Caco-2 (cell line): Measurements from ENCODE around the gene HSPH1. TPM values are rescaled to one million over a fixed set of nuclear protein-coding genes. Genes with fewer than 3 reads are reported as not detected.

Experiments
- BruUV-seq: library from RNA; stranded (reverse); fragments of 400-500 nt; replicated peaks from 2 replicates; lab custom pipeline; 2021; lab: Mats Ljungman, UMichigan
- CTCF ChIA-PET: fragments of 300-600 bp; sonication (Branson Sonifier 250); formaldehyde crosslinking; loops from one replicate; lab custom pipeline; 2022; ENCODE audit warnings: antibody characterized with exemption; lab: Charles Lee
- POLR2A ChIA-PET: fragments of 300-600 bp; sonication (Branson Sonifier 250); formaldehyde crosslinking; loops from one replicate; lab custom pipeline; 2022; ENCODE audit warnings: antibody characterized with exemption; lab: Charles Lee
- DNase-seq, 2 experiments: peaks; one replicate each; pipeline versions ENCODE4 v3.0.0 to v3.0.0-alpha.2; 2020 to 2022
- H3K27me3 ChIP-seq: replicated peaks from 2 replicates; pipeline ENCODE4 v1.6.0; 2011; ENCODE audit warnings: low read length; ENCODE audit not compliant: control insufficient read depth, insufficient read depth
- H3K36me3 ChIP-seq: 2 replicates; pipeline ENCODE4 v1.5.1; 2011; ENCODE audit warnings: low read length; ENCODE audit not compliant: control insufficient read depth, insufficient read depth
- H3K4me1 ChIP-seq: fragments of 250-450 bp; sonication (Bioruptor Pico); 2 replicates; pipeline ENCODE4 v1.5.1; 2020; ENCODE audit warnings: mild to moderate bottlenecking
- H3K4me3 ChIP-seq: 2 replicates; pipeline ENCODE4 v1.5.1; 2011; ENCODE audit warnings: low read depth, mild to moderate bottlenecking, control low read depth, low read length
- H3K9me3 ChIP-seq: fragments of 250-450 bp; sonication (Bioruptor Pico); 2 replicates; pipeline ENCODE4 v1.5.1; 2020; ENCODE audit warnings: mild to moderate bottlenecking, moderate library complexity
- H3K27ac Mint-ChIP-seq: one replicate; pipeline ENCODE4 v1.8.0; 2022; ENCODE audit warnings: mixed read lengths; ENCODE audit not compliant: unreplicated experiment
- H3K27me3 Mint-ChIP-seq: one replicate; pipeline ENCODE4 v1.8.0; 2022; ENCODE audit warnings: mixed read lengths; ENCODE audit not compliant: insufficient read depth, unreplicated experiment
- H3K36me3 Mint-ChIP-seq: one replicate; pipeline ENCODE4 v1.8.0; 2022; ENCODE audit warnings: mild to moderate bottlenecking, mixed read lengths; ENCODE audit not compliant: insufficient read depth, unreplicated experiment
- H3K4me1 Mint-ChIP-seq: one replicate; pipeline ENCODE4 v1.8.0; 2022; ENCODE audit warnings: low read depth, mixed read lengths; ENCODE audit not compliant: unreplicated experiment
- H3K4me3 Mint-ChIP-seq: one replicate; pipeline ENCODE4 v1.8.0; 2022; ENCODE audit warnings: mild to moderate bottlenecking, moderate library complexity, mixed read lengths; ENCODE audit not compliant: unreplicated experiment
- H3K9me3 Mint-ChIP-seq: one replicate; pipeline ENCODE4 v1.8.0; 2022; ENCODE audit warnings: mixed read lengths; ENCODE audit not compliant: unreplicated experiment
- intact Hi-C: fragments of 100-400 bp; cut with micrococcal nuclease; formaldehyde crosslinking; loops from one replicate; pipeline ENCODE4 v1.10.0; 2022; ENCODE audit not compliant: unreplicated experiment
- total RNA-seq: library from RNA; stranded (reverse); gene quantifications from 2 replicates; pipeline ENCODE4 v1.2.3, GENCODE V29; 2022
- TF ChIP-seq, protein P1 (sequence below), 2 experiments: fragments of 200-600 bp in 1 of 2; IDR thresholded peaks; 1 replicate in 1 of 2; 2 replicates in 1 of 2; pipeline versions ENCODE4 v1.5.1 to v1.8.0; 2011 to 2022; ENCODE audit warnings: antibody characterized with exemption in 1 of 2, control low read depth in 1 of 2, inconsistent platforms in 1 of 2, low read depth in 1 of 2, low read length in 1 of 2, mild to moderate bottlenecking in 1 of 2, moderate library complexity in 1 of 2; ENCODE audit not compliant: insufficient read depth in 1 of 2, severe bottlenecking in 1 of 2, unreplicated experiment in 1 of 2

HSPH1 gene
- total RNA-seq, 1 experiment from 2014 or later, result 141 TPM

DNA sequence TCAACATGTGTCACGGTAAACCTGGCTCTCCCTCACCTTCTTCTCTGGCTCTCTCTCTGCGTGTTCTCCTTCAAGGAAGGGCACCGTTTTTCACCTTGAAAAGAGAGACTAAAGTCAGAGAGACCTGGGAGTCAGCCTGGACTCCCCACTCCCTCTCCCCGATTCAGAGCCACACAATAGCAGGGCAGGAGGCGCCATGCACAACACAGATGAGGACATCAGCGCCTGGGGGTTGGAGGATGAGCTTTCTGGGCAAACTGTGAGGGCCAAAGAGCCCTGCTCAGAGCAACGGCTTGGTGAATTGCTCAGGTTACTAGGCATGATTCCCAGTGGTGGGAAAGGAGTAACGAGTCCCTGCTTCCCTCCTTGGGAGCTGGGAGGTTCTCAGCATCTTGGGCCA is 32.3 kb downstream of the HSPH1 start:
- Mint-ChIP-seq H3K9me3 (no peaks in the 10 kb centered on the region), H3K27ac (no peak overlapping the region), H3K27me3 (peaks cover under 1% of the 10 kb centered on the region), H3K36me3 (peaks cover 19% of the 10 kb centered on the region), H3K4me3 (no peak overlapping the region), H3K4me1 (no peaks in the 10 kb centered on the region)
- H3K9me3 ChIP-seq, result no peaks in the 10 kb centered on the region
- no peak for DNase-seq
- H3K4me1 ChIP-seq, result no peaks in the 10 kb centered on the region
- H3K36me3 ChIP-seq, result no peaks in the 10 kb centered on the region
- no TSS peak for BruUV-seq
- TF ChIP-seq, protein P1, sequence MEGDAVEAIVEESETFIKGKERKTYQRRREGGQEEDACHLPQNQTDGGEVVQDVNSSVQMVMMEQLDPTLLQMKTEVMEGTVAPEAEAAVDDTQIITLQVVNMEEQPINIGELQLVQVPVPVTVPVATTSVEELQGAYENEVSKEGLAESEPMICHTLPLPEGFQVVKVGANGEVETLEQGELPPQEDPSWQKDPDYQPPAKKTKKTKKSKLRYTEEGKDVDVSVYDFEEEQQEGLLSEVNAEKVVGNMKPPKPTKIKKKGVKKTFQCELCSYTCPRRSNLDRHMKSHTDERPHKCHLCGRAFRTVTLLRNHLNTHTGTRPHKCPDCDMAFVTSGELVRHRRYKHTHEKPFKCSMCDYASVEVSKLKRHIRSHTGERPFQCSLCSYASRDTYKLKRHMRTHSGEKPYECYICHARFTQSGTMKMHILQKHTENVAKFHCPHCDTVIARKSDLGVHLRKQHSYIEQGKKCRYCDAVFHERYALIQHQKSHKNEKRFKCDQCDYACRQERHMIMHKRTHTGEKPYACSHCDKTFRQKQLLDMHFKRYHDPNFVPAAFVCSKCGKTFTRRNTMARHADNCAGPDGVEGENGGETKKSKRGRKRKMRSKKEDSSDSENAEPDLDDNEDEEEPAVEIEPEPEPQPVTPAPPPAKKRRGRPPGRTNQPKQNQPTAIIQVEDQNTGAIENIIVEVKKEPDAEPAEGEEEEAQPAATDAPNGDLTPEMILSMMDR (IDR thresholded peaks at IDR 0.05; ENCODE audit: insufficient read depth in 1 of 2, low read depth in 1 of 2, low read length in 1 of 2, severe bottlenecking in 1 of 2, unreplicated experiment in 1 of 2), result no peak
- intact Hi-C loops, result no loop called here
- ChIA-PET POLR2A (no interaction called here), CTCF (no interaction called here)
- H3K27me3 ChIP-seq, result no peaks in the 10 kb centered on the region
- H3K4me3 ChIP-seq, result no peak overlapping the region

DNA sequence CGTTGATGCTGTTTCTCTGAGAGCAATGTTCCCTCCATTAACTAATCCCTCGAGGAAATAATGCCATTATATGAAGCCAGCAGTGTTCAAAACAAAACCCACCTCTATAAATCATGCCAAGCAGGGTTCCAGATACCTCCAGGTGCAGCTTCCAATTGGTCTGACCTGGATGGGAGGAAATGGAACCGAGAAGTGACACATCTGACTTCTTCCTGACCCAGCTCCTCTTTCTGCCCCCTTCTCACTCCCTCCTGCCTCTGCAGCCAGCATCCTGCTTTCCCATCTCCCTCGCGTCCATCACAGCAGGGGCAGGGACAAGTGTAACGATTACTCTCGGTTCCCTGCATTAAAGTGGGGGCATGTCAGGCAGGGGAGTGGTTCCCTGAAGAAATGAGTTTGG is 37.5 kb downstream of the HSPH1 start:
- CTCF ChIA-PET, result no interaction called here
- Histone ChIP-seq H3K9me3 (no peaks in the 10 kb centered on the region), H3K27me3 (no peaks in the 10 kb centered on the region; the same call in 1 of the 2 replicates), H3K36me3 (no peaks in the 10 kb centered on the region), H3K4me3 (no peak overlapping the region), H3K4me1 (no peaks in the 10 kb centered on the region)
- no peaks in the 10 kb centered on the region for H3K36me3 Mint-ChIP-seq
- no peak for DNase-seq
- no peaks in the 10 kb centered on the region for H3K9me3 Mint-ChIP-seq
- POLR2A ChIA-PET, result interaction anchor here (0.7 kb wide), 1 partner anchor 602 kb away, joined by 3 read pairs; no protein-coding TSS in a partner anchor
- H3K4me1 Mint-ChIP-seq, result no peaks in the 10 kb centered on the region
- H3K4me3 Mint-ChIP-seq, result no peak overlapping the region
- H3K27ac Mint-ChIP-seq, result no peak overlapping the region
- intact Hi-C loops, result no loop called here
- TF ChIP-seq, protein P1 (IDR thresholded peaks at IDR 0.05; ENCODE audit: insufficient read depth in 1 of 2, low read depth in 1 of 2, low read length in 1 of 2, severe bottlenecking in 1 of 2, unreplicated experiment in 1 of 2), result no peak
- peaks cover 13% of the 10 kb centered on the region for H3K27me3 Mint-ChIP-seq
- BruUV-seq, result no TSS peak

DNA sequence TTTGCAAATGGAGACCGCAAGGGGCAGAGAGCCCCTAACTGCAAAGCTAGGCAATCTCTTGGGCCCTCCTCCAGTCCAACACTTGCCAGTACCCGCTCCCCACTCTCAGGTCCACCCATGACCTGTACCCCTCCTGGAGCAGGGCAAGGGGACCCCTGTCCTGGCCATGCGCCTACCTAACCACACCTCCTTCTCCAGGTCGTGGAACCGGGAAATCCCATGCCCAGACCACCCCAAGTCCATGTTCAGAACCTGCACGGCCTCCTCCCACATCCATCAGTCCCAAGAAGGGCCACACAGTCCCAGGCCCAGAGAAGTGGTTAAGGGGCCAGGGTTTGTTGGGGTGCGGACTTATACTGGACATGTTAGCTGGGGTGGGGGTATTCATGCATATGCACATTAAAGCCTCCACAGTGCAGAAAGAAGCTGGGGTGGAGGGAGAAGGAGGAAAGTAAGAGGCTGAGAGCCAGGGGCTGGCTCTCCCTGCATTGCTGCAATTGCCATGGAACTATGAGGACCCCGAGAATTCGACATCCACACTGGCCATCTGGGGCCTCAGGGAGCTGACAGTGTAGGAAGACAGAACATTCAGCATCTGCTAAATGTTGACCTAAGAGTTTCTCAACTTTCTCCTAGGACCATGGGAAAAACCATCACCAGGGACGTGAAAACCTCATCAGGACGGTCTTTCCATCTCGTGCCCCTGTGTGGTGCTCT is 39.0 kb downstream of the HSPH1 start:
- Mint-ChIP-seq H3K4me3 (no peak overlapping the region), H3K27ac (no peak overlapping the region), H3K36me3 (no peaks in the 10 kb centered on the region), H3K27me3 (peaks cover 15% of the 10 kb centered on the region), H3K4me1 (no peaks in the 10 kb centered on the region), H3K9me3 (no peaks in the 10 kb centered on the region)
- no peak overlapping the region for H3K4me3 ChIP-seq
- no TSS peak for BruUV-seq
- CTCF ChIA-PET, result no interaction called here
- no peaks in the 10 kb centered on the region; the same call in 1 of the 2 replicates for H3K27me3 ChIP-seq
- POLR2A ChIA-PET, result no interaction called here
- no peaks in the 10 kb centered on the region for H3K36me3 ChIP-seq
- TF ChIP-seq, protein P1 (IDR thresholded peaks at IDR 0.05; ENCODE audit: insufficient read depth in 1 of 2, low read depth in 1 of 2, low read length in 1 of 2, severe bottlenecking in 1 of 2, unreplicated experiment in 1 of 2), result no peak
- DNase-seq, result no peak
- intact Hi-C loops, result no loop called here
- H3K9me3 ChIP-seq, result no peaks in the 10 kb centered on the region
- H3K4me1 ChIP-seq, result no peaks in the 10 kb centered on the region
